ENCODE data around the gene PFKFB4.

- no peak for TF ChIP-seq CEBPB (IDR thresholded peaks at IDR 0.05; ENCODE audit: borderline replicate concordance in 1 of 2, low read depth in 2 of 2, low read length in 2 of 2)
- TF ChIP-seq CTCF (IDR thresholded peaks at IDR 0.05 in 2 of 3, conservative IDR thresholded peaks at IDR 0.05 in 1 of 3; ENCODE audit: control insufficient read depth in 2 of 3, extremely low read depth in 1 of 3, insufficient read depth in 1 of 3, low read depth in 3 of 3, low read length in 3 of 3) = no peak
Observed at GRCh38 chr3:48548126-48548525, 8.5 kb downstream of the PFKFB4 start.
